HEK293 (cell line): ENCODE results near the gene MRPS18A.
A peak's percentile ranks its signal among the peaks of the same experiment; 100 is the strongest.

Source experiments
- CTCF ChIA-PET: fragments of 350-600 bp; formaldehyde crosslinking; extraction: SDS; loops from one replicate; lab custom pipeline; 2021; ENCODE audit warnings: antibody characterized with exemption; lab: Yijun Ruan, JAX
- POLR2A ChIA-PET: fragments of 300-600 bp; formaldehyde crosslinking; extraction: SDS; loops from one replicate; lab custom pipeline; 2020; ENCODE audit warnings: antibody characterized with exemption, inconsistent platforms; lab: Yijun Ruan, JAX
- H3K27ac ChIP-seq: fragments of 200-500 bp; sonication (Bioruptor generic); 2 replicates; pipeline ENCODE4 v1.5.1; 2014; ENCODE audit warnings: low read depth, low read length, control low read depth, inconsistent platforms; ENCODE audit errors: extremely low read depth
- H3K36me3 ChIP-seq, 2 experiments: fragments of 200-500 bp in 1 of 2; sonication (Bioruptor generic) in 1 of 2; 1 replicate in 1 of 2; 2 replicates in 1 of 2; pipeline ENCODE4 v1.5.1; 2014 to 2017; ENCODE audit warnings: inconsistent platforms in 2 of 2, low read length in 2 of 2; ENCODE audit not compliant: control insufficient read depth in 2 of 2, insufficient read depth in 1 of 2
- H3K4me1 ChIP-seq: fragments of 200-500 bp; sonication (Bioruptor generic); 2 replicates; pipeline ENCODE4 v1.5.1; 2014; ENCODE audit warnings: mild to moderate bottlenecking, low read length, inconsistent platforms; ENCODE audit not compliant: control insufficient read depth, insufficient read depth
- H3K4me3 ChIP-seq: 2 replicates; pipeline ENCODE4 v1.5.1; 2011; ENCODE audit warnings: low read depth, mild to moderate bottlenecking, control low read depth, low read length, moderate library complexity
- H3K9me3 ChIP-seq: fragments of 200-500 bp; sonication (Bioruptor generic); 2 replicates; pipeline ENCODE4 v1.5.1; 2014; ENCODE audit warnings: low read depth, low read length, inconsistent platforms; ENCODE audit not compliant: control insufficient read depth, insufficient read depth
- GLIS2 ChIP-seq: fragments of 450-650 bp; formaldehyde crosslinking; IDR thresholded peaks from 2 replicates; pipeline ENCODE4 v1.5.1; 2016; ENCODE audit warnings: missing biosample characterization, missing genetic modification characterization
- SP7 ChIP-seq: fragments of 450-650 bp; formaldehyde crosslinking; IDR thresholded peaks from 2 replicates; pipeline ENCODE4 v1.5.1; 2016; ENCODE audit warnings: missing biosample characterization, missing genetic modification characterization
- ZIC2 ChIP-seq: fragments of 450-650 bp; formaldehyde crosslinking; IDR thresholded peaks from 2 replicates; pipeline ENCODE4 v1.5.1; 2016; ENCODE audit warnings: missing biosample characterization, missing genetic modification characterization
- ZNF146 ChIP-seq: fragments of 450-650 bp; formaldehyde crosslinking; IDR thresholded peaks from 2 replicates; pipeline ENCODE4 v1.5.1; 2016; ENCODE audit warnings: missing biosample characterization, missing genetic modification characterization
- ZNF239 ChIP-seq: fragments of 450-650 bp; formaldehyde crosslinking; IDR thresholded peaks from 2 replicates; pipeline ENCODE4 v1.5.1; 2016; ENCODE audit warnings: missing biosample characterization, missing genetic modification characterization
- ZNF248 ChIP-seq: fragments of 450-650 bp; formaldehyde crosslinking; IDR thresholded peaks from 2 replicates; pipeline ENCODE4 v1.5.1; 2017; ENCODE audit warnings: missing biosample characterization, missing genetic modification characterization
- ZNF302 ChIP-seq: fragments of 450-650 bp; formaldehyde crosslinking; IDR thresholded peaks from 2 replicates; pipeline ENCODE4 v1.5.1; 2016; ENCODE audit warnings: missing biosample characterization, missing genetic modification characterization, low read depth
- ZNF350 ChIP-seq: fragments of 450-650 bp; formaldehyde crosslinking; IDR thresholded peaks from 2 replicates; pipeline ENCODE4 v1.5.0; 2017; ENCODE audit warnings: missing biosample characterization, mild to moderate bottlenecking, missing genetic modification characterization
- ZNF366 ChIP-seq: fragments of 450-650 bp; formaldehyde crosslinking; conservative IDR thresholded peaks from 2 replicates; pipeline ENCODE4 v1.5.1; 2016; ENCODE audit warnings: missing biosample characterization, missing genetic modification characterization
- ZNF423 ChIP-seq: fragments of 450-650 bp; formaldehyde crosslinking; IDR thresholded peaks from 2 replicates; pipeline ENCODE4 v1.5.1; 2016; ENCODE audit warnings: missing biosample characterization, missing genetic modification characterization
- ZNF48 ChIP-seq: fragments of 450-650 bp; formaldehyde crosslinking; IDR thresholded peaks from 2 replicates; pipeline ENCODE4 v1.5.1; 2016; ENCODE audit warnings: missing biosample characterization, missing genetic modification characterization
- ZNF549 ChIP-seq: fragments of 450-650 bp; IDR thresholded peaks from 2 replicates; pipeline ENCODE4 v1.5.1; 2018; ENCODE audit warnings: missing biosample characterization, missing genetic modification characterization, mild to moderate bottlenecking, inconsistent platforms, moderate library complexity
- ZNF558 ChIP-seq: fragments of 450-650 bp; formaldehyde crosslinking; IDR thresholded peaks from 2 replicates; pipeline ENCODE4 v1.5.1; 2016; ENCODE audit warnings: missing biosample characterization, missing genetic modification characterization
- ZNF561 ChIP-seq: fragments of 450-650 bp; IDR thresholded peaks from 2 replicates; pipeline ENCODE4 v1.5.1; 2018; ENCODE audit warnings: missing biosample characterization, missing genetic modification characterization, borderline replicate concordance
- ZNF580 ChIP-seq: fragments of 450-650 bp; formaldehyde crosslinking; IDR thresholded peaks from 2 replicates; pipeline ENCODE4 v1.5.1; 2016; ENCODE audit warnings: missing biosample characterization, missing genetic modification characterization
- ZNF610 ChIP-seq: fragments of 450-650 bp; formaldehyde crosslinking; IDR thresholded peaks from 2 replicates; pipeline ENCODE4 v1.5.1; 2016; ENCODE audit warnings: missing biosample characterization, missing genetic modification characterization, borderline replicate concordance
- ZNF654 ChIP-seq: fragments of 450-650 bp; formaldehyde crosslinking; IDR thresholded peaks from 2 replicates; pipeline ENCODE4 v1.5.1; 2016; ENCODE audit warnings: low read depth, missing biosample characterization, missing genetic modification characterization
- ZNF658 ChIP-seq: fragments of 450-650 bp; formaldehyde crosslinking; IDR thresholded peaks from 2 replicates; pipeline ENCODE4; 2016; ENCODE audit warnings: missing biosample characterization, missing genetic modification characterization
- ZNF692 ChIP-seq: fragments of 450-650 bp; formaldehyde crosslinking; IDR thresholded peaks from 2 replicates; pipeline ENCODE4 v1.5.1; 2016; ENCODE audit warnings: missing biosample characterization, missing genetic modification characterization
- ZNF837 ChIP-seq: fragments of 450-650 bp; formaldehyde crosslinking; IDR thresholded peaks from 2 replicates; pipeline ENCODE4 v1.5.1; 2016; ENCODE audit warnings: missing biosample characterization, missing genetic modification characterization
- TF ChIP-seq, protein P1 (sequence below): fragments of 450-650 bp; formaldehyde crosslinking; IDR thresholded peaks from 2 replicates; pipeline ENCODE4 v1.5.1; 2016; ENCODE audit warnings: missing biosample characterization, missing genetic modification characterization

Gene MRPS18A

DNA sequence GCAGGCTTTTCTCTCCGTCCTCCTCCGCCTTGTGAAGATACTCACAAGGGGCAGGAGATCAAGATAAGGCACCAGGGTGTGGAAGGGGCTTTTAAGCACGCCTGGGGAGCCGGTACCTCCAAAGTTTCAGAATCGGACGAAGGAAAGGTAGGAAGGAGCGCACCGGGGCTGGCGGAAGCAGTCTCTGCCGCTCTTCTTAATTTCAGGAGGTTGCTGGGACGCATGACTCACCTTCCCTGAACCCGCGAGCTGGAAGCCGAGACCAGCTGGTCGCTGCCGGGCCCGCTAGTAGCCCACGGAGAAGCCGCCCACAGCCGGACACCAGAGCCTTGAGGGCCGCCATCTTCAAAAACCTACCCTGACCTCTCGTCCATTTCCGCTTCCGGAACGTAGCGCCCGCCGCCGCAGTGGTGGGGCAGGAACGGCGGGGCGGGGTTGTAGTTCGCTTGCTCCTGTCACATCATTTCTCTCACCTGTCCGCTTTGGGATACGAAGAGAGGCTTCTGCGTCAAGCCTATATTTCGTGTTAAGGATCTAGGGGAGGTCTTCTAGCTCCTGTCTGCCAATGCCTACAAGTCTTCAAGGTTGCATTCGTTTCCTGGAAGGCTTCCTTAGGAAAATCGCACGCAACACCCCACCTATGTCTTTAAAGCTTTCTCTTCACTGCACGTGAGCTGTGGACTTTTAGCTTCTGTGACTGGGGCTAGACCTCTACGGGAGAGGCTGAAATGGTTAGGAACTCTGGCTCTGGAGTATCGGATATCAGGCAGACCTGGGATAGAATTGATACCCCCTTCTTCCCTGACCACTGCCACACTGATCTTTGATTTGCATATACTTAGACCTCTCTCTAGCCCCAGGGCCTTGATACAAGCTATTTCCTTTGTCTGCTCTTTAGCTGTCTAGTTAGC is at the start of gene MRPS18A (continued):
- peak; percentile 96 for TF ChIP-seq ZNF580 (tag by site-specific recombination)
- TF ChIP-seq, protein P1, sequence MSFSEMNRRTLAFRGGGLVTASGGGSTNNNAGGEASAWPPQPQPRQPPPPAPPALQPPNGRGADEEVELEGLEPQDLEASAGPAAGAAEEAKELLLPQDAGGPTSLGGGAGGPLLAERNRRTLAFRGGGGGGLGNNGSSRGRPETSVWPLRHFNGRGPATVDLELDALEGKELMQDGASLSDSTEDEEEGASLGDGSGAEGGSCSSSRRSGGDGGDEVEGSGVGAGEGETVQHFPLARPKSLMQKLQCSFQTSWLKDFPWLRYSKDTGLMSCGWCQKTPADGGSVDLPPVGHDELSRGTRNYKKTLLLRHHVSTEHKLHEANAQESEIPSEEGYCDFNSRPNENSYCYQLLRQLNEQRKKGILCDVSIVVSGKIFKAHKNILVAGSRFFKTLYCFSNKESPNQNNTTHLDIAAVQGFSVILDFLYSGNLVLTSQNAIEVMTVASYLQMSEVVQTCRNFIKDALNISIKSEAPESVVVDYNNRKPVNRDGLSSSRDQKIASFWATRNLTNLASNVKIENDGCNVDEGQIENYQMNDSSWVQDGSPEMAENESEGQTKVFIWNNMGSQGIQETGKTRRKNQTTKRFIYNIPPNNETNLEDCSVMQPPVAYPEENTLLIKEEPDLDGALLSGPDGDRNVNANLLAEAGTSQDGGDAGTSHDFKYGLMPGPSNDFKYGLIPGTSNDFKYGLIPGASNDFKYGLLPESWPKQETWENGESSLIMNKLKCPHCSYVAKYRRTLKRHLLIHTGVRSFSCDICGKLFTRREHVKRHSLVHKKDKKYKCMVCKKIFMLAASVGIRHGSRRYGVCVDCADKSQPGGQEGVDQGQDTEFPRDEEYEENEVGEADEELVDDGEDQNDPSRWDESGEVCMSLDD (tag by site-specific recombination): no peak
- TF ChIP-seq, all 188 proteins: peak for 31

DNA sequence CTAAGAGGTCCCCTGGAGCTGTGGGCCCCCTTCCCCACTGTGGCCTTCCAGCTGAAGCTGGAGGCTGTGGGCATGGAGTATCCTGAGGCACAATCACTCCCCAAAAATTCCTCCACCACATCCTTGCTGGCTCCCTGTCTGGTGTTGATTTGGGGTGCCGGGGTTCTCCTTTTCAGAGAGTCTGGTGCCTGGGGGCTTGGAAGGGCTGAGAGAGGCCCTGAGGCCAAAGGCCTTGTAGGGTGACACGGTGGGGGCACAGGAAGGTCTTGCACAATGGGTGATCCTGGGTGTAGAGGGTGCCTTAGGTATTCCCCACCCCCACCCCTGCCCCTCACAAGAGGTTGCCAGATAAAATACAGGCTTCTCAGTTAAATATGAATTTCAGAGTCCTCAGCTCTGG is 49.3 kb upstream of the MRPS18A start:
- H3K4me3 ChIP-seq: no peak overlapping the region
- no peaks in the 10 kb centered on the region for H3K9me3 ChIP-seq
- POLR2A ChIA-PET: interaction anchor here (0.7 to 1.6 kb wide), 2 partner anchors 34 to 116 kb away, joined by 4 to 6 read pairs; partner anchors contain the start of gene VEGFA
- no peaks in the 10 kb centered on the region for H3K36me3 ChIP-seq
- TF ChIP-seq ZNF692 (tag by site-specific recombination) (0 out of 2 replicates have a peak, but pooled peaks have one; percentile 28), ZNF654 (tag by site-specific recombination) (no peak)
- TF ChIP-seq, all 188 proteins: peak for 1
- H3K27ac ChIP-seq: no peak overlapping the region
- CTCF ChIA-PET: interaction anchor here (0.6 kb wide), 1 partner anchor 129 kb away, joined by 3 read pairs; no protein-coding TSS in a partner anchor
- H3K4me1 ChIP-seq: no peaks in the 10 kb centered on the region

DNA sequence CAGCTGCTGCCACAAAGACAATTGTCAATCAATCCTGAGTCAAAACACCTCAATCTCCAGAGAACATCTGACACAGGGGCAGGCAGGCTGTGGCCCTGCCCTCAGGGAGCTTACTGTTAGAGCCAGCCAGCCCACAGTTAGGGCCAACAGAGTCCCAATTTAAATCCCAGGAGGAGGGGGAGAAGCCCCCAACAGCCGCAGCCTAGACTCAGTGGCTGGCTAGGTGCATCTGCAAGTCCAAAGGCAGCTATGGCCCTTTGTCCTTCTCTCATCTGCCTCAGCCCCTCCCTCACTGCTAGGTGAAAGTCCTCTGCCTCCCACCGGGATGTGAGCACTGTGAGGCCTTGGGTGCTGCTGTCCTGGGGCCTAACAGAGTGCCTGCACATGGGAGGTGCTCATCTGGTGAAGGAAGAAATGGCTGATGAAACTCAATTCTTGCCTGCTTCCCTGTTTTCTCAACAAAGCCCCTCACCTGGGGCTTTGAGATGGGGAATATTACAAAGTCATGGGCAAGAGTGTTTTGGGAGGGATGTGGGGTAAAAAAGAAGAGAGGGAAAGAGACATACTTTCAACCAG is 48.7 kb upstream of the MRPS18A start:
- TF ChIP-seq ZNF146 (tag by site-specific recombination) (0 out of 2 replicates have a peak, but pooled peaks have one; percentile 30), ZIC2 (tag by site-specific recombination) (peak; percentile 57), ZNF549 (tag by site-specific recombination) (no peak)
- TF ChIP-seq, all 188 proteins: peak for 2
- no peaks in the 10 kb centered on the region for H3K36me3 ChIP-seq
- no peak overlapping the region for H3K4me3 ChIP-seq
- CTCF ChIA-PET: interaction anchor here (0.6 to 2.0 kb wide), 3 partner anchors 23 to 129 kb away, joined by 3 to 6 read pairs (median 4); no protein-coding TSS in a partner anchor
- H3K9me3 ChIP-seq: no peaks in the 10 kb centered on the region
- H3K4me1 ChIP-seq: no peaks in the 10 kb centered on the region
- H3K27ac ChIP-seq: no peak overlapping the region
- POLR2A ChIA-PET: interaction anchor here (0.5 to 1.6 kb wide), 3 partner anchors 12 to 131 kb away, joined by 3 to 6 read pairs (median 4); partner anchors contain the start of gene VEGFA

DNA sequence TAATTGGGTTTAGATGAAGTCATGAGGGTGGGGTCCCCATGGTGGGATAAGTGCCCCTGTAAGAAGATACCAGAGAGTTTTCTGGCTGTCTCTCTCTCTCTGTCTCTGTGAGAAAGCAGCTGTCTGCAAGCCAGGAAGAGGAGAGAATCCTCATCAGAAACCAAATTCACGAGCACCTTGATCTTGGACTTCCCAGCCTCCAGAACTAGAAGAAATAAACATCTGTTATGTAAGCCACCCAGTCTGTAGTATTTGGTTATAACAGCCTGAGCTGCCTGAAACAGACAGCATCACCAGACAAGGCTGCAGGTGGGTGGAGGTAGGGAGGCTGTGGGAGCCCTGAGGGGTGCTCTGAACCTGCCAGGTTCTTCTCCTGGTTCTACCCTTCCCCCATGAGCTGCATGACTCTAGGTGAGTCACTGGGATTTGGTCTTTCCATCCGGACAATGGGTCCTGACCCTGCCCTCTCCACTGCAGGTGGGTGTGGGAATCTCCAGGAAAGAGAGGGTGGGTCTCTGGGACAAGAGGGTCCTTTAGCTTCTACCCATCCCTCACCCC is 48.1 kb upstream of the MRPS18A start:
- H3K9me3 ChIP-seq: no peaks in the 10 kb centered on the region
- H3K4me1 ChIP-seq: no peaks in the 10 kb centered on the region
- TF ChIP-seq SP7 (tag by site-specific recombination): no peak
- TF ChIP-seq ZNF239 (tag by site-specific recombination): no peak
- no peak for TF ChIP-seq ZNF302 (tag by site-specific recombination)
- no peak for TF ChIP-seq ZNF48 (tag by site-specific recombination)
- no peak for TF ChIP-seq ZNF350 (tag by site-specific recombination)
- TF ChIP-seq ZNF423 (tag by site-specific recombination): no peak
- TF ChIP-seq GLIS2: no peak
- no peak for TF ChIP-seq ZNF658 (tag by site-specific recombination)
- no peak for TF ChIP-seq ZNF248
- no peak for TF ChIP-seq ZNF366 (tag by site-specific recombination)
- TF ChIP-seq ZNF610: no peak
- TF ChIP-seq ZNF561 (tag by site-specific recombination): no peak
- TF ChIP-seq ZNF837 (tag by site-specific recombination): no peak
- no peak for TF ChIP-seq ZNF558 (tag by site-specific recombination)
- H3K4me3 ChIP-seq: no peak overlapping the region
- H3K36me3 ChIP-seq: no peaks in the 10 kb centered on the region
- ChIA-PET CTCF (interaction anchor here (0.7 to 2.0 kb wide), 3 partner anchors 23 to 798 kb away, joined by 3 to 6 read pairs (median 4); no protein-coding TSS in a partner anchor), POLR2A (interaction anchor here (0.5 to 0.9 kb wide), 3 partner anchors 11 to 131 kb away, joined by 3 to 4 read pairs (median 3); no protein-coding TSS in a partner anchor)
- no peak overlapping the region for H3K27ac ChIP-seq
